ENCODE measurements around the gene MVP.
"Not testable (repeated sequence)": the region's sequence is repeated elsewhere in the genome, so short reads cannot be mapped to it uniquely, and the experiment has no call there.

MVP gene

GRCh38 chr16:29821643-29822115, 1.4 kb downstream of the MVP start:
- H3K36me3 ChIP-seq (ENCODE audit: control insufficient read depth in 1 of 2, insufficient read depth in 2 of 2, low read length in 2 of 2), result peaks cover 4 to 12% of the 10 kb centered on the region in 2 donors
- peaks cover 27 to 62% of the 10 kb centered on the region in 2 donors for H3K4me1 ChIP-seq (ENCODE audit: control insufficient read depth in 1 of 2, insufficient read depth in 2 of 2, low read length in 2 of 2)
- no peaks in the 10 kb centered on the region for H3K27me3 ChIP-seq (ENCODE audit: low read depth, low read length)
- H3K27ac ChIP-seq (ENCODE audit: low read length), result peak overlapping the region; percentile 99
- H3K9me3 ChIP-seq (ENCODE audit: control insufficient read depth in 1 of 2, low read length in 2 of 2), result no peaks in the 10 kb centered on the region
- peak overlapping the region; percentile 74 to 96 for H3K4me3 ChIP-seq (ENCODE audit: low read depth in 1 of 2, low read length in 2 of 2)

- Histone ChIP-seq H3K4me1 (ENCODE audit: control insufficient read depth in 1 of 2, insufficient read depth in 2 of 2, low read length in 2 of 2) (peaks cover 27 to 43% of the 10 kb centered on the region in 2 donors), H3K27ac (ENCODE audit: low read length) (peak overlapping the region; percentile 71), H3K4me3 (ENCODE audit: low read depth in 1 of 2, low read length in 2 of 2) (no peak overlapping the region), H3K27me3 (ENCODE audit: low read depth, low read length) (no peaks in the 10 kb centered on the region), H3K36me3 (ENCODE audit: control insufficient read depth in 1 of 2, insufficient read depth in 2 of 2, low read length in 2 of 2) (peaks cover 1 to 7% of the 10 kb centered on the region in 2 donors), H3K9me3 (ENCODE audit: control insufficient read depth in 1 of 2, low read length in 2 of 2) (no peaks in the 10 kb centered on the region)
These were observed 4.4 kb downstream of the MVP start for GRCh38 chr16:29824589-29825144.

- peak overlapping the region; percentile 71 for H3K27ac ChIP-seq (ENCODE audit: low read length)
- H3K36me3 ChIP-seq (ENCODE audit: control insufficient read depth in 1 of 2, insufficient read depth in 2 of 2, low read length in 2 of 2), result peaks cover 8 to 14% of the 10 kb centered on the region in 2 donors
- no peaks in the 10 kb centered on the region for H3K27me3 ChIP-seq (ENCODE audit: low read depth, low read length)
- no peaks in the 10 kb centered on the region for H3K9me3 ChIP-seq (ENCODE audit: control insufficient read depth in 1 of 2, low read length in 2 of 2)
- H3K4me3 ChIP-seq (ENCODE audit: low read depth in 1 of 2, low read length in 2 of 2), result peak overlapping the region; percentile 1 to 23
- peaks cover 23 to 43% of the 10 kb centered on the region in 2 donors for H3K4me1 ChIP-seq (ENCODE audit: control insufficient read depth in 1 of 2, insufficient read depth in 2 of 2, low read length in 2 of 2)
These were observed 5.1 kb downstream of the MVP start for GRCh38 chr16:29825145-29826044.

- Histone ChIP-seq H3K36me3 (ENCODE audit: control insufficient read depth in 1 of 2, insufficient read depth in 2 of 2, low read length in 2 of 2) (peaks cover 14 to 23% of the 10 kb centered on the region in 2 donors), H3K9me3 (ENCODE audit: control insufficient read depth in 1 of 2, low read length in 2 of 2) (no peaks in the 10 kb centered on the region), H3K27ac (ENCODE audit: low read length) (peak overlapping the region; percentile 71), H3K4me1 (ENCODE audit: control insufficient read depth in 1 of 2, insufficient read depth in 2 of 2, low read length in 2 of 2) (peaks cover 23 to 39% of the 10 kb centered on the region in 2 donors), H3K4me3 (ENCODE audit: low read depth in 1 of 2, low read length in 2 of 2) (no peak overlapping the region), H3K27me3 (ENCODE audit: low read depth, low read length) (no peaks in the 10 kb centered on the region)
These were observed 6.1 kb downstream of the MVP start for GRCh38 chr16:29826342-29826695.

GRCh38 chr16:29830774-29831173, 10.5 kb downstream of the MVP start:
- peaks cover 35 to 51% of the 10 kb centered on the region in 2 donors for H3K36me3 ChIP-seq (ENCODE audit: control insufficient read depth in 1 of 2, insufficient read depth in 2 of 2, low read length in 2 of 2)
- H3K27me3 ChIP-seq (ENCODE audit: low read depth, low read length), result no peaks in the 10 kb centered on the region
- no peak overlapping the region for H3K4me3 ChIP-seq (ENCODE audit: low read depth in 1 of 2, low read length in 2 of 2)
- H3K4me1 ChIP-seq (ENCODE audit: control insufficient read depth in 1 of 2, insufficient read depth in 2 of 2, low read length in 2 of 2), result peaks cover 5 to 6% of the 10 kb centered on the region in 2 donors
- no peak overlapping the region for H3K27ac ChIP-seq (ENCODE audit: low read length)
- no peaks in the 10 kb centered on the region for H3K9me3 ChIP-seq (ENCODE audit: control insufficient read depth in 1 of 2, low read length in 2 of 2)

- Histone ChIP-seq H3K36me3 (ENCODE audit: control insufficient read depth in 1 of 2, insufficient read depth in 2 of 2, low read length in 2 of 2) (peaks cover 37 to 55% of the 10 kb centered on the region in 2 donors), H3K4me3 (ENCODE audit: low read depth in 1 of 2, low read length in 2 of 2) (no peak overlapping the region), H3K27me3 (ENCODE audit: low read depth, low read length) (no peaks in the 10 kb centered on the region), H3K9me3 (ENCODE audit: control insufficient read depth in 1 of 2, low read length in 2 of 2) (no peaks in the 10 kb centered on the region), H3K27ac (ENCODE audit: low read length) (no peak overlapping the region), H3K4me1 (ENCODE audit: control insufficient read depth in 1 of 2, insufficient read depth in 2 of 2, low read length in 2 of 2) (peaks cover 0 to 6% of the 10 kb centered on the region in 2 donors)
These were observed 11.2 kb downstream of the MVP start for GRCh38 chr16:29831490-29831889.

GRCh38 chr16:29833219-29833618, 13.0 kb downstream of the MVP start:
- H3K27ac ChIP-seq (ENCODE audit: low read length); H3K9me3 ChIP-seq (ENCODE audit: control insufficient read depth in 1 of 2, low read length in 2 of 2); H3K27me3 ChIP-seq (ENCODE audit: low read depth, low read length); H3K4me3 ChIP-seq (ENCODE audit: low read depth in 1 of 2, low read length in 2 of 2); H3K4me1 ChIP-seq (ENCODE audit: control insufficient read depth in 1 of 2, insufficient read depth in 2 of 2, low read length in 2 of 2): not testable (repeated sequence)
- peaks cover 46 to 72% of the 10 kb centered on the region in 2 donors for H3K36me3 ChIP-seq (ENCODE audit: control insufficient read depth in 1 of 2, insufficient read depth in 2 of 2, low read length in 2 of 2)

- Histone ChIP-seq H3K36me3 (ENCODE audit: control insufficient read depth in 1 of 2, insufficient read depth in 2 of 2, low read length in 2 of 2) (peaks cover 46 to 80% of the 10 kb centered on the region in 2 donors), H3K4me3 (ENCODE audit: low read depth in 1 of 2, low read length in 2 of 2) (no peak overlapping the region), H3K27ac (ENCODE audit: low read length) (no peak overlapping the region), H3K9me3 (ENCODE audit: control insufficient read depth in 1 of 2, low read length in 2 of 2) (no peaks in the 10 kb centered on the region), H3K4me1 (ENCODE audit: control insufficient read depth in 1 of 2, insufficient read depth in 2 of 2, low read length in 2 of 2) (peaks cover 0 to 6% of the 10 kb centered on the region in 2 donors), H3K27me3 (ENCODE audit: low read depth, low read length) (no peaks in the 10 kb centered on the region)
These were observed 13.8 kb downstream of the MVP start for GRCh38 chr16:29834079-29834478.

GRCh38 chr16:29835926-29836325, 15.7 kb downstream of the MVP start:
- H3K36me3 ChIP-seq (ENCODE audit: control insufficient read depth in 1 of 2, insufficient read depth in 2 of 2, low read length in 2 of 2), result peaks cover 44 to 85% of the 10 kb centered on the region in 2 donors
- no peaks in the 10 kb centered on the region for H3K9me3 ChIP-seq (ENCODE audit: control insufficient read depth in 1 of 2, low read length in 2 of 2)
- no peak overlapping the region for H3K27ac ChIP-seq (ENCODE audit: low read length)
- no peaks in the 10 kb centered on the region for H3K27me3 ChIP-seq (ENCODE audit: low read depth, low read length)
- no peak overlapping the region for H3K4me3 ChIP-seq (ENCODE audit: low read depth in 1 of 2, low read length in 2 of 2)
- no peaks in the 10 kb centered on the region for H3K4me1 ChIP-seq (ENCODE audit: control insufficient read depth in 1 of 2, insufficient read depth in 2 of 2, low read length in 2 of 2)

GRCh38 chr16:29836623-29837022, 16.4 kb downstream of the MVP start:
- no peaks in the 10 kb centered on the region for H3K4me1 ChIP-seq (ENCODE audit: control insufficient read depth in 1 of 2, insufficient read depth in 2 of 2, low read length in 2 of 2)
- peaks cover 47 to 85% of the 10 kb centered on the region in 2 donors for H3K36me3 ChIP-seq (ENCODE audit: control insufficient read depth in 1 of 2, insufficient read depth in 2 of 2, low read length in 2 of 2)
- no peaks in the 10 kb centered on the region for H3K27me3 ChIP-seq (ENCODE audit: low read depth, low read length)
- H3K9me3 ChIP-seq (ENCODE audit: control insufficient read depth in 1 of 2, low read length in 2 of 2), result no peaks in the 10 kb centered on the region
- no peak overlapping the region for H3K4me3 ChIP-seq (ENCODE audit: low read depth in 1 of 2, low read length in 2 of 2)
- no peak overlapping the region for H3K27ac ChIP-seq (ENCODE audit: low read length)

GRCh38 chr16:29837841-29838240, 17.6 kb downstream of the MVP start:
- no peaks in the 10 kb centered on the region for H3K9me3 ChIP-seq (ENCODE audit: control insufficient read depth in 1 of 2, low read length in 2 of 2)
- H3K36me3 ChIP-seq (ENCODE audit: control insufficient read depth in 1 of 2, insufficient read depth in 2 of 2, low read length in 2 of 2), result peaks cover 55 to 92% of the 10 kb centered on the region in 2 donors
- H3K27ac ChIP-seq (ENCODE audit: low read length), result no peak overlapping the region
- no peaks in the 10 kb centered on the region for H3K27me3 ChIP-seq (ENCODE audit: low read depth, low read length)
- H3K4me3 ChIP-seq (ENCODE audit: low read depth in 1 of 2, low read length in 2 of 2), result no peak overlapping the region
- H3K4me1 ChIP-seq (ENCODE audit: control insufficient read depth in 1 of 2, insufficient read depth in 2 of 2, low read length in 2 of 2), result no peaks in the 10 kb centered on the region

All from muscle layer of duodenum (tissue), 2 donors.